Activated CD4-positive, alpha-beta T cell treated with anti-CD3 and anti-CD28 coated beads, Interleukin-2, amount 10 ng/mL, durations not matched to agents 24 days and 14 days (primary cell): ENCODE results near the gene EXOC7. TPM values are rescaled to one million over a fixed set of nuclear protein-coding genes. Genes with fewer than 3 reads are reported as not detected.

Source experiments
- DNase-seq: peaks from one replicate; pipeline ENCODE4 v3.0.0; 2022
- H3K27ac Mint-ChIP-seq: one replicate; pipeline ENCODE4 v1.8.0; 2022; ENCODE audit warnings: mild to moderate bottlenecking, mixed read lengths
- H3K27me3 Mint-ChIP-seq: one replicate; pipeline ENCODE4 v1.8.0; 2022; ENCODE audit warnings: mixed read lengths
- H3K36me3 Mint-ChIP-seq: one replicate; pipeline ENCODE4 v1.8.0; 2022; ENCODE audit warnings: low read depth, mild to moderate bottlenecking, mixed read lengths
- H3K4me1 Mint-ChIP-seq: one replicate; pipeline ENCODE4 v1.8.0; 2021; ENCODE audit warnings: mixed read lengths
- H3K4me3 Mint-ChIP-seq: one replicate; pipeline ENCODE4 v1.8.0; 2022; ENCODE audit warnings: mild to moderate bottlenecking, moderate library complexity, mixed read lengths
- H3K9me3 Mint-ChIP-seq: one replicate; pipeline ENCODE4 v1.8.0; 2021; ENCODE audit warnings: mixed read lengths
- intact Hi-C: fragments of 100-400 bp; cut with micrococcal nuclease; formaldehyde crosslinking; loops from one replicate; pipeline ENCODE4 v1.15.1; 2023
- total RNA-seq: library from RNA; stranded (reverse); gene quantifications from 2 replicates; pipeline ENCODE4 v1.2.3, GENCODE V29; 2022

The EXOC7 gene
- total RNA-seq, 1 donor from 2014 or later: 104 TPM

DNA sequence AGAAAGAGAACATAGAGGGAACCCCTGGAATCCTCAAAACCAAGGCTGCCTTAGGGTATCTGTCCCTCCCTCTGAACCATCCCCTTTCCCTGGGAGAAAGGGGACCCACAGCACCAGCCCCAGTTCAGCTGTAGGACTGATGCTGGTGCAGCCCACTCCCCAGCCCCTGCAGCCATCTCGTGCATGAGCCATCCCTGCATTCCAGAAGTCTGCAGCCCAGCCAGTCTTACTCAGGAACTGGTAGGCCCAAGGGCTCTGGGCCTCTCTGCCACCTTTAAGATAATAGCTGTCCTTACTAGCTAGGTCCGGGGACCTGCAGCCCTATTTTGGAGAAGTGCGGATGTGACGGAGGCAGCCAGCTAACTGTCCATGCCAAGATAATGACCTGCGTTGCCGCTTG lies 70.4 kb downstream of the EXOC7 start:
- no peaks in the 10 kb centered on the region for H3K9me3 Mint-ChIP-seq
- no peaks in the 10 kb centered on the region for H3K27me3 Mint-ChIP-seq
- intact Hi-C loops: no loop called here
- H3K4me3 Mint-ChIP-seq: no peak overlapping the region
- peaks cover 9% of the 10 kb centered on the region for H3K36me3 Mint-ChIP-seq
- H3K27ac Mint-ChIP-seq: no peak overlapping the region
- peaks cover 14% of the 10 kb centered on the region for H3K4me1 Mint-ChIP-seq
- no peak for DNase-seq

DNA sequence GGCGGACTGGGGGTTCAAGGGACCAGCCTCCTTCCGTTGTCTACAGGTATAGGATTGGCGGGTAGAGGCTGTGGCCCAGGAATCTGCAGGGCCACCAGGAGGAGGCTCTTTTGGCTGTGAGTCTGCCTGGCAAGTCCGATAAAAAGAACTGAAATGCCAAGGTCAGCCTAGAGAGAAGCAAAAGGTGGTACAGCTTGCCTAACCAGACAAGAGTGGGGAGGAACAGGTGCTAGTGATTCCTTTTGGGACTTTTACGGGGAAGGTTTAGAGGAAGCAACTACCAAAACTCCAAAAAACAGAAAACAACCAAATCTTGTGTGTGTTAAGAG lies 70.8 kb downstream of the EXOC7 start:
- intact Hi-C loops: no loop called here
- H3K27me3 Mint-ChIP-seq: no peaks in the 10 kb centered on the region
- no peak for DNase-seq
- no peak overlapping the region for H3K4me3 Mint-ChIP-seq
- H3K9me3 Mint-ChIP-seq: no peaks in the 10 kb centered on the region
- H3K4me1 Mint-ChIP-seq: peaks cover 14% of the 10 kb centered on the region
- no peak overlapping the region for H3K27ac Mint-ChIP-seq
- peaks cover 6% of the 10 kb centered on the region for H3K36me3 Mint-ChIP-seq

DNA sequence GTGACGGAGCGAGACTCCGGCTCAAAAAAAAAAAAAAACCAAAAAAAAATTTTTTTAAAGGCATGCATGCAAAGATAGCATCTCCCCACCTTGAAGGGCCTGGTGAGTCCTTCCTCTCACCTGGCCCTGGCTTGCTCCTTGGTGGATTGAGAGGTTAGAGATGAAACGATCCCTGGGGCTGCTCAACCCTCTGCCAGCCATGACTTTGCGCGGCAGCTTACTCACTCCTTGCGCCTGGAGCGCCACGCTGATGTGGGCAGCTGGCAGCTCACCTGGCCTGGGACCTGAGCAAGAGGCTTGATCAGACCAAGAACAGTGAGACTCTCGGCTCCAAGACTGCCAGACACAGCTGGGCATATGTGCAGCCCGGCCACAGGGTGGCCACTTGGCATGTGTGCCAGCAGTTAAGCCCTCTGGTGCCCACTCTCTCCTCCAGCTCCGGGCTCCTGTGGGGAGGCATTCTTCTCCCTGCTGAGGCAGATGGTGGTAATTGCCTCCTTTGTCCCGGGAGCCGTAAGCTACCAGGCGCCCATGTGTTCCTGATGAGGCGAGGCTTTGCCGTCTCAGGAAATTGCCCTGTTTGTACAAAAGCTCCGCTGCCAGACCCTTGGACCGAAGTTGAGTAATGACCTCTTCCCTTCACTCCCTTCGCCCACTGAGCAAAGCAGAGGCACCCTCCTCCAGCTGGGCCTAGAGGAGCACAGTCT lies 71.4 kb downstream of the EXOC7 start:
- Mint-ChIP-seq H3K36me3 (peaks cover 3% of the 10 kb centered on the region), H3K9me3 (no peaks in the 10 kb centered on the region), H3K4me1 (peaks cover 14% of the 10 kb centered on the region), H3K27me3 (no peaks in the 10 kb centered on the region), H3K27ac (no peak overlapping the region), H3K4me3 (no peak overlapping the region)
- no peak for DNase-seq
- intact Hi-C loops: no loop called here

Other genes starting within 250 kb of the EXOC7 start
- 68.9 and 70.0 TPM in 2 replicates for gene WBP2, start 248.5 kb downstream of the EXOC7 start, total RNA-seq
- 25.2 and 33.2 TPM in 2 replicates for gene TRIM47, start 225.2 kb downstream of the EXOC7 start, total RNA-seq
- gene TRIM65, start 206.8 kb downstream of the EXOC7 start, total RNA-seq: 47.6 and 48.1 TPM in 2 replicates
- 151 and 157 TPM in 2 replicates for gene MRPL38, start 198.9 kb downstream of the EXOC7 start, total RNA-seq
- 17.5 and 18.6 TPM in 2 replicates for gene FBF1, start 162.7 kb downstream of the EXOC7 start, total RNA-seq
- gene ACOX1, start 124.6 kb downstream of the EXOC7 start, total RNA-seq: 29.2 and 30.0 TPM in 2 replicates
- 9.7 and 12.5 TPM in 2 replicates for gene TEN1, start 124.5 kb downstream of the EXOC7 start, total RNA-seq
- gene CDK3, start 102.9 kb downstream of the EXOC7 start, total RNA-seq: 6.6 and 7.4 TPM in 2 replicates
- 0.09 and 0.17 TPM in 2 replicates for gene EVPL, start 76.5 kb downstream of the EXOC7 start, total RNA-seq
- gene SRP68, start 31.3 kb downstream of the EXOC7 start, total RNA-seq: 169 and 170 TPM in 2 replicates
- 2.3 and 2.7 TPM in 2 replicates for gene GALR2, start 29.0 kb downstream of the EXOC7 start, total RNA-seq
- 4.1 TPM in 2 replicates for gene ZACN, start 24.6 kb downstream of the EXOC7 start, total RNA-seq
- gene FOXJ1, start 37.5 kb upstream of the EXOC7 start, total RNA-seq: 0.07 and 0.35 TPM in 2 replicates
- 35.0 and 42.4 TPM in 2 replicates for gene RNF157, start 136.7 kb upstream of the EXOC7 start, total RNA-seq
- 184 and 189 TPM in 2 replicates for gene UBALD2, start 161.6 kb upstream of the EXOC7 start, total RNA-seq
- gene QRICH2, start 204.5 kb upstream of the EXOC7 start, total RNA-seq: 2.2 and 2.5 TPM in 2 replicates